GM06990 (cell line): ENCODE measurements around the gene MAP3K4.

Experiments used
- DNase-seq: peaks from one replicate; pipeline ENCODE4 v3.0.0-alpha.2; 2011; ENCODE audit not compliant: insufficient read length; ENCODE audit errors: extremely low read depth
- H3K27me3 ChIP-seq: replicated peaks from 2 replicates; pipeline ENCODE4 v1.6.0; 2011; ENCODE audit warnings: low read length; ENCODE audit not compliant: control insufficient read depth, insufficient read depth
- H3K36me3 ChIP-seq: 2 replicates; pipeline ENCODE4 v1.5.1; 2011; ENCODE audit warnings: low read length; ENCODE audit not compliant: control insufficient read depth, insufficient read depth
- H3K4me3 ChIP-seq: replicated peaks from 2 replicates; pipeline ENCODE4 v1.5.1; 2011; ENCODE audit warnings: low read depth, mild to moderate bottlenecking, control low read depth, low read length
- TF ChIP-seq, protein P1 (sequence below): IDR thresholded peaks from 2 replicates; pipeline ENCODE4 v1.5.1; 2011; ENCODE audit warnings: low read length, control low read depth, mild to moderate bottlenecking, inconsistent platforms; ENCODE audit not compliant: insufficient read depth, poor library complexity, severe bottlenecking

MAP3K4 gene

DNA sequence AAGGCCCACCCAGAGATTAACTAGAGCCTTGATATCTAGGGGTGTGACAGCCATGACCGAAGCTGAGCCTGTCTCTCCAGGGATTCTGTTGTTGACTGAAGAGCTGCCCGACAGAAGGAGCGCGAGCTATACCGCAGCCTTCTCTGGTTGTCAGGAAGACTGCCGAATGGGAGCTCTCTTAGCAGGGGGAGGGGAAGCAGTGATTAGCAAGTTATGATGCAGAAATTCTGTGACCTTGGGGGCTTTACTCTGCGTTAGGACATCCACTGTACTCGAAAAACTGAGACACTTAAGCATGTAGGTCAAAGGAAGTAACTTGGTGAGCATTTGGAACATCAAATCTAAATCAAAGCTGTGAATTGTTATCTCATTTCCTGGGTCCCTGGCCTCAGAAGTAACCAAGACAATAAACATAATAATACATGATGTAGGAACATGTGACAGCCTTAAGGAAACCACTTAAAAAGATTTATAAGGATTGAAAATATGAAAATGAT, 84.7 kb downstream of the MAP3K4 start:
- Histone ChIP-seq H3K36me3 (peaks cover 3% of the 10 kb centered on the region), H3K4me3 (no peak overlapping the region), H3K27me3 (no peaks in the 10 kb centered on the region)
- TF ChIP-seq, protein P1, sequence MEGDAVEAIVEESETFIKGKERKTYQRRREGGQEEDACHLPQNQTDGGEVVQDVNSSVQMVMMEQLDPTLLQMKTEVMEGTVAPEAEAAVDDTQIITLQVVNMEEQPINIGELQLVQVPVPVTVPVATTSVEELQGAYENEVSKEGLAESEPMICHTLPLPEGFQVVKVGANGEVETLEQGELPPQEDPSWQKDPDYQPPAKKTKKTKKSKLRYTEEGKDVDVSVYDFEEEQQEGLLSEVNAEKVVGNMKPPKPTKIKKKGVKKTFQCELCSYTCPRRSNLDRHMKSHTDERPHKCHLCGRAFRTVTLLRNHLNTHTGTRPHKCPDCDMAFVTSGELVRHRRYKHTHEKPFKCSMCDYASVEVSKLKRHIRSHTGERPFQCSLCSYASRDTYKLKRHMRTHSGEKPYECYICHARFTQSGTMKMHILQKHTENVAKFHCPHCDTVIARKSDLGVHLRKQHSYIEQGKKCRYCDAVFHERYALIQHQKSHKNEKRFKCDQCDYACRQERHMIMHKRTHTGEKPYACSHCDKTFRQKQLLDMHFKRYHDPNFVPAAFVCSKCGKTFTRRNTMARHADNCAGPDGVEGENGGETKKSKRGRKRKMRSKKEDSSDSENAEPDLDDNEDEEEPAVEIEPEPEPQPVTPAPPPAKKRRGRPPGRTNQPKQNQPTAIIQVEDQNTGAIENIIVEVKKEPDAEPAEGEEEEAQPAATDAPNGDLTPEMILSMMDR: no peak
- DNase-seq: no peak

DNA sequence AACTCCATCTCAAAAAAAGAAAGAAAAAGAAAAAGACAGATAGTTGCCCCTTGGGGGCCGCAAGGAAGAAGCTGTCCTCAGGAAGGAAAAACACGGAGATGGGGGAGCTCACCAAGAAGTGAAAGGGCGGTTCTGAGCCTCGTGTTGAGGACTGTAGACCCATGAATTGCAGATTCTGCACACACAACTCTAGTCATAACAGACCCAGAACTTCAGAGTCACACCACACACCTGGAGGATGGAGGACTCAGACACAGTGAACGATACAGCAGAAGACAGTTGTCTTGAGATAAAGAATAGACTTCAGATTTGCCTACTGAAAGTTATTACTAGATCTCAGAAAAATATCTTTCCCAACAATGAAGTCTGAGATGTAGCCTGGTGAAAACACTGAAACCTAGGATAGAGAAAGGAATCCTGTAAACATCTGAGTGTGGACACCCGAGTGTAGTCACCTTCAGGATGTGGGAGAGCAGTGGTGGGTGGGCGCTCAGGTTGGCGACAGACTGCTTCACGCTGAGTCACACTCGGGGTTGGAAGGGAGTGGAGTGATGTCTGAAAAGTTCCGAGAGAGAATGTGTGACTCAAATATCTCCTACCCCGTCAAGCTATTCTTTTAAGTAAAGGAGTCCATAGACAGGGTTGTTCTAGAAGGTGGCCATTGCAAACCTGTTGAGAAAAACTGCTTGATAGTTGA, 88.1 kb downstream of the MAP3K4 start:
- no peak overlapping the region for H3K4me3 ChIP-seq
- TF ChIP-seq, protein P1: no peak
- peaks cover 9% of the 10 kb centered on the region for H3K36me3 ChIP-seq
- no peaks in the 10 kb centered on the region for H3K27me3 ChIP-seq
- DNase-seq: no peak

DNA sequence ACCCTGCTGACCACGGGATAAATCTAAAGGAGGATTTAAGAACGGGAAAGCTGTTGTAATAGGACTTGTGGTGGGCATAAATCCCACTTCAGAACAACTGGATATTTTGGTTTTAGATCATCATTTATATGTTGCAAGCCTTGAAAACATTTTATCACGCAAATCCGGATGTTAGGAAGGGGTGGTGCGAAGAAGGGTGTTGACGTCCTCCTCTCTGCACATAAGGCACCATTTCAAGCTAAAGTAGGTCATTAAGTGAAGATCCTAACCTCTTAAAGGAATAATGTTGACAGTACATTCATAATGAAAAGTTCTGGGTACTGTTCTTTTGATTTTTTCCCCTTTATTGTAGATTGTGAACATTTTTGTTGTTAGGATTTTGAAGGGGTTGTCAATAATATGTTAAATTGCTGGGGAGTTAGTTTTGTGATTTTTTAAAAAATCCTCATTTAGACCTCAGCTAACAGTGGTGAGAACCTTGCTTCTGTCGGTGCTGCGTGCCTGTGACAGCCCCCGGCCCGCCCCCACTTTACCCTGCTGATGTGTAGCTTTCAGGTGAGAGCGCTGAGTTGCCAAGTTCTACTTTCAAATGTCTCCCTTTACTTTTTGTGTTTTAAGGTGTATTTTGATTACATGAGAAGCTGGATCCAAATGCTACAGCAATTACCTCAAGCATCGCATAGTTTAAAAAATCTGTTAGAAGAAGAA, 88.8 kb downstream of the MAP3K4 start:
- Histone ChIP-seq H3K4me3 (no peak overlapping the region), H3K27me3 (no peaks in the 10 kb centered on the region), H3K36me3 (peaks cover 8% of the 10 kb centered on the region)
- TF ChIP-seq, protein P1: no peak
- no peak for DNase-seq

DNA sequence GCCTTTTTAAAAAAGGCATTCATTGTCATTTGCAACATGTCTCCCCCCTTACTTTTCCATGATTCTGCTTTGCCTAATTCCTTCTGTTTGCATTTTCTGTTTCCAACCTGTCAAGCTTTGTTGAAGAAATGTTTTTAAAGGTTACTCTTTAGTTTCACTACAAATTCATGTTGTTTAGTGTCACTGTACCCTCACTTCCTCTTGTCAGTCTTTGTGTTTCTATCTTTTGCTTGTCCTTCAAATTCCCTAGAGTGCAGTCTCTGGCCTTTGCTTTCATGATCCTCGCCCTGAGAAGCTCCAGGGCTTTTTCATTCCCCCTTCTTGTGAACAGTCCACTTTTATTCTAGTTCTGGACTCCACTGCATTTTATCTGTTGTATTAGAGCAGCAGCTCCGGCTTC, 90.6 kb downstream of the MAP3K4 start:
- H3K27me3 ChIP-seq: no peaks in the 10 kb centered on the region
- H3K4me3 ChIP-seq: no peak overlapping the region
- TF ChIP-seq, protein P1: no peak
- DNase-seq: no peak
- H3K36me3 ChIP-seq: peaks cover 8% of the 10 kb centered on the region

DNA sequence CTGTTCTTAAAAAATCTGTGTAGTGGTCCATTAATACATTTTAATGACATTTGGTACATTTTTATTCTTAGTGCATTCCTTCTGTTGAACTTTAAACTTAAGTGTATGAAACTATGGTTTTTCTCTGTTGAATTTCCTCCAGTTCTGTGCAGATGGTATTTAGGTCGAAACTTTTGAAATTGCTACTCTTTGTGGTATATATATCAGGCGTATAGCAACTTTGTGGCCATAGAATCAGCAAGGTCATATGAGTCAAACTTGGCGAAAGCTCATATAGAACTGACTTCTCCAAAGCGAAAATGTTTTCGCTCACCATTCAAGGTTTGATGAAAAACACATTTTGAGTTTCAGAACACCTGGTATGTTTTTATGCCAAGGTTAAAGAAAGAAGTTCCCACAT, 93.7 kb downstream of the MAP3K4 start:
- DNase-seq: no peak
- H3K36me3 ChIP-seq: peaks cover 12% of the 10 kb centered on the region
- TF ChIP-seq, protein P1: no peak
- no peaks in the 10 kb centered on the region for H3K27me3 ChIP-seq
- H3K4me3 ChIP-seq: no peak overlapping the region
